ENCODE data around the gene NEDD9.
A peak's percentile ranks its signal among the peaks of the same experiment; 100 is the strongest.

DNA sequence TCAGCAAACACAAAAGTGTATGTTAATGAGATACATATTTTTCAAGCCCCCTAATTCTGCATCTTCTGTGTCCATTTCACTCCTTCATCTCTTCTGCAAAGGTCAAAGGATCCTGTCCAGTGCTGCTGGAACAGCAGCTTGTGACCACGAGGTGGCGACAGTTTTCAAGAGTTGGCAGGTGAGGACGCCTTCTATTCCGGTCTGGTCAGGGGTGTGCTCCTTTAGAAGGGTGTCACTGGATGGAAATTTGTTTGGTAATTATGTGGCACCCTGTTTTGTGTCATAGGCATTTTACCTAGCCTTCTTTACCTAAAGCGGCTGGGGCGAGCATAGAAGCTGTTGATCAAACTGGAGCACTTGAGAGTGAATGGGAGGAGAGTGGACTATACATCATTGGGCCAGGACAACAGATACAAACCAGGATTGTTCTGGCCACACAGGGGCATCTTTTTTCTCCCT, 88.0 kb downstream of the NEDD9 start:
- no peak for TF ChIP-seq EZH2 (IDR thresholded peaks at IDR 0.05; ENCODE audit: borderline replicate concordance, low read length)
- peak; percentile 98 for TF ChIP-seq CTCF (IDR thresholded peaks at IDR 0.05; ENCODE audit: low read length)

Measured in OCI-LY1 (cell line).